IMR-90 (cell line): ENCODE results near the gene MYOF. TPM values are rescaled to one million over a fixed set of nuclear protein-coding genes. Genes with fewer than 3 reads are reported as not detected.

Source experiments
- ATAC-seq: fragments of 200-7000 bp; cut with Tn5 transposase; 2 replicates; pipeline ENCODE4 v1.9.1; 2020; ENCODE audit warnings: low read depth, mild to moderate bottlenecking, moderate library complexity
- BruUV-seq: library from RNA; stranded (reverse); fragments of 400-500 nt; replicated peaks from 2 replicates; lab custom pipeline; 2021; lab: Mats Ljungman, UMichigan
- CTCF ChIA-PET: fragments of 300-600 bp; formaldehyde crosslinking; extraction: SDS; loops from one replicate; lab custom pipeline; 2021; ENCODE audit warnings: antibody characterized with exemption; lab: Yijun Ruan, JAX
- POLR2A ChIA-PET: fragments of 300-600 bp; sonication (Branson Sonifier 250); formaldehyde crosslinking; loops from one replicate; lab custom pipeline; 2022; ENCODE audit warnings: antibody characterized with exemption; ENCODE audit not compliant: unreplicated experiment; lab: Charles Lee
- DNase-seq: peaks from one replicate; pipeline ENCODE4 v3.0.0; 2013
- H2AFZ ChIP-seq: replicated peaks from 2 replicates; pipeline ENCODE3; 2013; ENCODE audit warnings: low read length, mild to moderate bottlenecking; ENCODE audit not compliant: poor library complexity
- H2AK5ac ChIP-seq: 2 replicates; pipeline ENCODE4 v1.6.1; 2013; ENCODE audit warnings: low read depth, low read length, inconsistent platforms
- H2AK9ac ChIP-seq: replicated peaks from 2 replicates; pipeline ENCODE3; 2013; ENCODE audit warnings: mild to moderate bottlenecking, low read depth, low read length, moderate library complexity; ENCODE audit not compliant: poor library complexity
- H2BK120ac ChIP-seq: 2 replicates; pipeline ENCODE4 v1.6.1; 2013; ENCODE audit warnings: low read depth, low read length, inconsistent platforms
- H2BK15ac ChIP-seq: 3 replicates; pipeline ENCODE4 v1.6.1; 2013; ENCODE audit warnings: low read depth, low read length, inconsistent platforms
- H2BK20ac ChIP-seq: 2 replicates; pipeline ENCODE4 v1.6.1; 2013; ENCODE audit warnings: low read depth, mild to moderate bottlenecking, inconsistent platforms, low read length, moderate library complexity
- H2BK5ac ChIP-seq: 2 replicates; pipeline ENCODE4 v1.6.1; 2013; ENCODE audit warnings: mild to moderate bottlenecking, low read depth, low read length, inconsistent platforms; ENCODE audit not compliant: poor library complexity, severe bottlenecking
- H3K14ac ChIP-seq: replicated peaks from 2 replicates; pipeline ENCODE4 v1.6.1; 2013; ENCODE audit warnings: low read depth, low read length, inconsistent platforms
- H3K18ac ChIP-seq: 2 replicates; pipeline ENCODE4 v1.6.1; 2013; ENCODE audit warnings: low read depth, low read length, control low read depth
- H3K23ac ChIP-seq: 2 replicates; pipeline ENCODE4 v1.6.1; 2013; ENCODE audit warnings: low read depth, low read length, inconsistent platforms
- H3K27ac ChIP-seq: 2 replicates; pipeline ENCODE4 v1.5.1; 2013; ENCODE audit warnings: mild to moderate bottlenecking, control low read depth, low read length; ENCODE audit not compliant: insufficient read depth
- H3K27me3 ChIP-seq: 2 replicates; pipeline ENCODE4 v1.6.1; 2013; ENCODE audit warnings: low read length; ENCODE audit not compliant: control insufficient read depth, insufficient read depth
- H3K36me3 ChIP-seq: 2 replicates; pipeline ENCODE4 v1.6.1; 2013; ENCODE audit warnings: low read length, mixed read lengths; ENCODE audit not compliant: control insufficient read depth, insufficient read depth
- H3K4ac ChIP-seq: 2 replicates; pipeline ENCODE4 v1.6.1; 2013; ENCODE audit warnings: low read depth, low read length, inconsistent platforms
- H3K4me1 ChIP-seq: 2 replicates; pipeline ENCODE4 v1.6.1; 2013; ENCODE audit warnings: low read length, mixed read lengths; ENCODE audit not compliant: control insufficient read depth, insufficient read depth
- H3K4me2 ChIP-seq: 2 replicates; pipeline ENCODE4 v1.6.1; 2013; ENCODE audit warnings: low read depth, mild to moderate bottlenecking, control low read depth, low read length, moderate library complexity
- H3K4me3 ChIP-seq: 2 replicates; pipeline ENCODE4 v1.5.1; 2013; ENCODE audit warnings: low read depth, mild to moderate bottlenecking, control low read depth, low read length, moderate library complexity; ENCODE audit not compliant: insufficient read depth
- H3K56ac ChIP-seq: 2 replicates; pipeline ENCODE4 v1.6.1; 2013; ENCODE audit warnings: low read length, inconsistent platforms; ENCODE audit not compliant: insufficient read depth; ENCODE audit errors: extremely low read depth
- H3K79me1 ChIP-seq, 2 experiments: 2 replicates each; pipeline ENCODE4 v1.6.1; 2013; ENCODE audit warnings: low read length in 2 of 2, inconsistent platforms in 1 of 2, low read depth in 1 of 2
- H3K9ac ChIP-seq: 2 replicates; pipeline ENCODE4 v1.6.1; 2013; ENCODE audit warnings: low read depth, low read length, control low read depth
- H3K9me1 ChIP-seq: 2 replicates; pipeline ENCODE4 v1.6.1; 2013; ENCODE audit warnings: low read length, inconsistent platforms; ENCODE audit not compliant: insufficient read depth
- H3K9me3 ChIP-seq: 2 replicates; pipeline ENCODE4 v1.6.1; 2013; ENCODE audit warnings: low read length; ENCODE audit not compliant: control insufficient read depth, insufficient read depth
- H4K20me1 ChIP-seq: 2 replicates; pipeline ENCODE4 v1.6.1; 2013; ENCODE audit warnings: low read length, inconsistent platforms; ENCODE audit not compliant: insufficient read depth
- H4K5ac ChIP-seq: 2 replicates; pipeline ENCODE4 v1.6.1; 2013; ENCODE audit warnings: mild to moderate bottlenecking, low read depth, low read length, control low read depth
- H4K8ac ChIP-seq, 2 experiments: 2 replicates each; pipeline ENCODE4 v1.6.1; 2013; ENCODE audit warnings: low read depth in 2 of 2, low read length in 2 of 2, control low read depth in 1 of 2, inconsistent platforms in 1 of 2
- H4K91ac ChIP-seq: 2 replicates; pipeline ENCODE4 v1.6.1; 2013; ENCODE audit warnings: low read depth, low read length, inconsistent platforms; ENCODE audit not compliant: insufficient read depth
- CEBPB ChIP-seq: IDR thresholded peaks from 2 replicates; pipeline ENCODE4 v1.6.1; 2012; ENCODE audit warnings: low read depth, low read length, improper control_type of control experiment
- CHD1 ChIP-seq: IDR thresholded peaks from 2 replicates; pipeline ENCODE4 v1.6.1; 2012; ENCODE audit warnings: low read depth, low read length, improper control_type of control experiment
- ELK1 ChIP-seq: fragments of 150-350 bp; IDR thresholded peaks from 2 replicates; pipeline ENCODE4 v1.6.1; 2016; ENCODE audit warnings: low read depth, mild to moderate bottlenecking, low read length, moderate library complexity, borderline replicate concordance
- FOS ChIP-seq: fragments of 150-350 bp; IDR thresholded peaks from 2 replicates; pipeline ENCODE4 v1.6.1; 2016; ENCODE audit warnings: low read depth, low read length
- MAZ ChIP-seq: IDR thresholded peaks from 2 replicates; pipeline ENCODE4 v1.6.1; 2012; ENCODE audit warnings: low read depth, mild to moderate bottlenecking, low read length, improper control_type of control experiment, moderate library complexity, borderline replicate concordance
- MXI1 ChIP-seq: IDR thresholded peaks from 2 replicates; pipeline ENCODE4 v1.6.1; 2012; ENCODE audit warnings: low read depth, mild to moderate bottlenecking, low read length, moderate library complexity, borderline replicate concordance
- POLR2A ChIP-seq: IDR thresholded peaks from 2 replicates; pipeline ENCODE4 v1.6.1; 2012; ENCODE audit warnings: mild to moderate bottlenecking, low read depth, low read length
- WGBS, 2 experiments: methylation state at CpG; one replicate each; pipeline versions ENCODE4 v1.1.5 to v1.1.7; 2013; ENCODE audit warnings: missing lambda C conversion rate in 2 of 2; ENCODE audit not compliant: insufficient read length in 1 of 2; ENCODE audit errors: extremely low coverage in 2 of 2; 5-methylcytosine and 5-hydroxymethylcytosine counted together
- dilution Hi-C: fragments of 300-500 bp; cut with HindIII; formaldehyde crosslinking; loops from one replicate; pipeline ENCODE4 v1.14.3; 2018; ENCODE audit warnings: low sequenced_read_pairs; ENCODE audit not compliant: unreplicated experiment
- in situ Hi-C: fragments of 300-500 bp; cut with MboI; formaldehyde crosslinking; loops from 3 replicates; pipeline ENCODE4 v1.14.3; 2019; ENCODE audit warnings: low sequenced_read_pairs, inconsistent platforms, mixed read lengths
- intact Hi-C: fragments of 100-400 bp; cut with micrococcal nuclease; formaldehyde crosslinking; loops from 2 replicates; pipeline ENCODE4 v1.10.0; 2022
- polyA plus RNA-seq, 3 experiments: library from polyadenylated mRNA; depleted of rRNA; stranded (reverse); fragments of >200 nt; gene quantifications; 2 replicates each; pipeline ENCODE4 v1.2.3, GENCODE V29; 2012; ENCODE audit warnings: low replicate concordance in 1 of 3
- total RNA-seq: library from RNA; depleted of rRNA; stranded (reverse); fragments of >200 nt; gene quantifications from 2 replicates; pipeline ENCODE4 v1.2.3, GENCODE V29; 2012

Gene MYOF
- total and polyA plus RNA-seq, 2 of the 4 experiments (the other 2 are of a cell fraction) = 221 to 281 TPM

- Histone ChIP-seq H2BK15ac (peak overlapping the region; percentile 73; the same call in 1 of the 3 replicates), H4K8ac (peak overlapping the region; percentile 59 to 60), H2BK120ac (peak overlapping the region; percentile 47), H3K4me3 (no peak overlapping the region), H3K9me1 (peaks cover 33% of the 10 kb centered on the region), H3K9me3 (no peaks in the 10 kb centered on the region), H2AFZ (peak overlapping the region; percentile 46), H3K23ac (peak overlapping the region; percentile 66), H4K5ac (peak overlapping the region; percentile 21; the same call in 1 of the 2 replicates), H3K27me3 (no peaks in the 10 kb centered on the region), H3K27ac (peak overlapping the region; percentile 19), H4K20me1 (peaks cover 4% of the 10 kb centered on the region; the same call in 1 of the 2 replicates), H3K4ac (peak overlapping the region; percentile 73), H3K56ac (peak overlapping the region; percentile 26; the same call in 1 of the 2 replicates), H2AK5ac (peak overlapping the region; percentile 68), H3K36me3 (peaks cover 34% of the 10 kb centered on the region), H4K91ac (peak overlapping the region; percentile 57), H3K9ac (no peak overlapping the region), H3K4me2 (no peak overlapping the region), H3K18ac (no peak overlapping the region), H2AK9ac (peak overlapping the region; percentile 45), H3K79me1 (peaks cover 31 to 73% of the 10 kb centered on the region in 2 experiments), H2BK20ac (peak overlapping the region; percentile 70; the same call in 1 of the 2 replicates), H3K14ac (peak overlapping the region; percentile 45), H3K4me1 (peaks cover 20% of the 10 kb centered on the region), H2BK5ac (peak overlapping the region; percentile 70)
- in situ Hi-C loops (no loop called here), intact Hi-C loops (no loop called here), dilution Hi-C loops (no loop called here)
- BruUV-seq = no TSS peak
- TF ChIP-seq MXI1 (no peak), CHD1 (no peak), CEBPB (peak; percentile 87), MAZ (no peak), FOS (no peak), POLR2A (no peak), ELK1 (no peak)
- ChIA-PET CTCF (interaction anchor here (1.5 kb wide), 1 partner anchor 95 kb away, joined by 5 read pairs; the partner anchor contains the start of gene MYOF), POLR2A (no interaction called here)
- WGBS, 2 experiments = 89% methylated on average over 7 of the region's 14 CpGs; no CpG with 5 or more reads in 1 of the 2 experiments
- ATAC-seq = no peak
- no peak for DNase-seq
Measured at GRCh38 chr10:93386631-93387369, 95.3 kb downstream of the MYOF start.
